H7 (cell line): ENCODE measurements around the gene TSPAN9. TPM values are rescaled to one million over a fixed set of nuclear protein-coding genes. Genes with fewer than 3 reads are reported as not detected.

Experiments used
- DNase-seq: peaks from one replicate; pipeline ENCODE4 v3.0.0; 2012
- H3K27me3 ChIP-seq: 2 replicates; pipeline ENCODE4 v1.6.0; 2011; ENCODE audit warnings: mild to moderate bottlenecking, low read length; ENCODE audit not compliant: control insufficient read depth, insufficient read depth
- H3K36me3 ChIP-seq: replicated peaks from 2 replicates; pipeline ENCODE4 v1.5.1; 2011; ENCODE audit warnings: low read length; ENCODE audit not compliant: control insufficient read depth, insufficient read depth
- H3K4me3 ChIP-seq: 2 replicates; pipeline ENCODE4 v1.5.1; 2011; ENCODE audit warnings: low read depth, mild to moderate bottlenecking, control low read depth, low read length, moderate library complexity; ENCODE audit not compliant: insufficient read depth
- total RNA-seq: library from RNA; depleted of rRNA; stranded (reverse); fragments of >200 nt; shearing (Covaris generic); gene quantifications from 2 replicates; pipeline ENCODE4 v1.2.3, GENCODE V29; 2014

The TSPAN9 gene
- total RNA-seq, 1 experiment from 2014 or later = 22.4 TPM

- Histone ChIP-seq H3K36me3 (no peaks in the 10 kb centered on the region), H3K27me3 (no peaks in the 10 kb centered on the region), H3K4me3 (no peak overlapping the region)
- DNase-seq = peak; percentile 90
These were observed 137.6 kb downstream of the TSPAN9 start for GRCh38 chr12:3214526-3215365.

GRCh38 chr12:3215410-3215975 lies 138.3 kb downstream of the TSPAN9 start:
- no peaks in the 10 kb centered on the region for H3K27me3 ChIP-seq
- H3K36me3 ChIP-seq = no peaks in the 10 kb centered on the region
- DNase-seq = no peak
- H3K4me3 ChIP-seq = no peak overlapping the region

GRCh38 chr12:3216097-3216496 lies 138.9 kb downstream of the TSPAN9 start:
- no peaks in the 10 kb centered on the region for H3K36me3 ChIP-seq
- no peaks in the 10 kb centered on the region for H3K27me3 ChIP-seq
- H3K4me3 ChIP-seq = no peak overlapping the region
- no peak for DNase-seq

- no peaks in the 10 kb centered on the region for H3K36me3 ChIP-seq
- no peaks in the 10 kb centered on the region for H3K27me3 ChIP-seq
- DNase-seq = no peak
- no peak overlapping the region for H3K4me3 ChIP-seq
These were observed 139.8 kb downstream of the TSPAN9 start for GRCh38 chr12:3216726-3217682.

- DNase-seq = no peak
- H3K27me3 ChIP-seq = no peaks in the 10 kb centered on the region
- H3K36me3 ChIP-seq = no peaks in the 10 kb centered on the region
- H3K4me3 ChIP-seq = no peak overlapping the region
These were observed 140.5 kb downstream of the TSPAN9 start for GRCh38 chr12:3217683-3218079.

GRCh38 chr12:3218228-3219171 lies 141.3 kb downstream of the TSPAN9 start:
- DNase-seq = peak; percentile 58
- Histone ChIP-seq H3K4me3 (no peak overlapping the region), H3K36me3 (no peaks in the 10 kb centered on the region), H3K27me3 (no peaks in the 10 kb centered on the region)

GRCh38 chr12:3219233-3219632 lies 142.1 kb downstream of the TSPAN9 start:
- Histone ChIP-seq H3K27me3 (no peaks in the 10 kb centered on the region), H3K36me3 (no peaks in the 10 kb centered on the region), H3K4me3 (no peak overlapping the region)
- peak; percentile 47 for DNase-seq

GRCh38 chr12:3220382-3221321 lies 143.5 kb downstream of the TSPAN9 start:
- Histone ChIP-seq H3K36me3 (no peaks in the 10 kb centered on the region), H3K27me3 (no peaks in the 10 kb centered on the region), H3K4me3 (no peak overlapping the region)
- no peak for DNase-seq

- DNase-seq = no peak
- Histone ChIP-seq H3K27me3 (no peaks in the 10 kb centered on the region), H3K4me3 (no peak overlapping the region), H3K36me3 (no peaks in the 10 kb centered on the region)
These were observed 145.1 kb downstream of the TSPAN9 start for GRCh38 chr12:3222306-3222705.

- Histone ChIP-seq H3K4me3 (no peak overlapping the region), H3K36me3 (no peaks in the 10 kb centered on the region), H3K27me3 (no peaks in the 10 kb centered on the region)
- DNase-seq = no peak
These were observed 145.8 kb downstream of the TSPAN9 start for GRCh38 chr12:3222979-3223378.

- H3K36me3 ChIP-seq = no peaks in the 10 kb centered on the region
- no peaks in the 10 kb centered on the region for H3K27me3 ChIP-seq
- H3K4me3 ChIP-seq = no peak overlapping the region
- DNase-seq = no peak
These were observed 146.7 kb downstream of the TSPAN9 start for GRCh38 chr12:3223601-3224529.

- Histone ChIP-seq H3K27me3 (no peaks in the 10 kb centered on the region), H3K4me3 (no peak overlapping the region), H3K36me3 (no peaks in the 10 kb centered on the region)
- no peak for DNase-seq
These were observed 147.3 kb downstream of the TSPAN9 start for GRCh38 chr12:3224530-3224903.
